ENCODE data around the gene KRT38. TPM values are rescaled to one million over a fixed set of nuclear protein-coding genes. Genes with fewer than 3 reads are reported as not detected.

The KRT38 gene
- total RNA-seq, 1 donor from 2014 or later = not detected

GRCh38 chr17:41468346-41468745, 27.6 kb upstream of the KRT38 start:
- ChIA-PET POLR2A (no interaction called here), CTCF (no interaction called here)
- Mint-ChIP-seq H3K4me3 (no peak overlapping the region), H3K27ac (no peak overlapping the region), H3K9me3 (peaks cover 7% of the 10 kb centered on the region), H3K36me3 (ENCODE audit: low read depth) (no peaks in the 10 kb centered on the region), H3K4me1 (no peaks in the 10 kb centered on the region), H3K27me3 (peaks cover 17% of the 10 kb centered on the region)
- intact Hi-C loops (cut with micrococcal nuclease) = no loop called here
- no peak for DNase-seq
- ATAC-seq (ENCODE audit: low read depth) = no peak
- TF ChIP-seq CTCF (IDR thresholded peaks at IDR 0.05) = no peak

- Mint-ChIP-seq H3K4me3 (no peak overlapping the region), H3K36me3 (ENCODE audit: low read depth) (no peaks in the 10 kb centered on the region), H3K9me3 (peaks cover 7% of the 10 kb centered on the region), H3K27ac (no peak overlapping the region), H3K27me3 (peaks cover 16% of the 10 kb centered on the region), H3K4me1 (no peaks in the 10 kb centered on the region)
- ChIA-PET CTCF (no interaction called here), POLR2A (no interaction called here)
- ATAC-seq (ENCODE audit: low read depth) (no peak), DNase-seq (no peak)
- intact Hi-C loops (cut with micrococcal nuclease) = no loop called here
- TF ChIP-seq CTCF (IDR thresholded peaks at IDR 0.05) = no peak
Measured at GRCh38 chr17:41467561-41467960, 26.8 kb upstream of the KRT38 start.

- no peak within 1 kb of the TSS for H3K4me3 Mint-ChIP-seq
- H3K27ac Mint-ChIP-seq = no peak within 1 kb of the TSS
- ATAC-seq (ENCODE audit: low read depth) (no peak), DNase-seq (no peak)
- peaks cover 16% of the 10 kb centered on the region for H3K27me3 Mint-ChIP-seq
- intact Hi-C loops (cut with micrococcal nuclease) = no loop called here
- H3K36me3 Mint-ChIP-seq (ENCODE audit: low read depth) = no peaks in the 10 kb centered on the region
- TF ChIP-seq CTCF (IDR thresholded peaks at IDR 0.05) = no peak
- peaks cover 7% of the 10 kb centered on the region for H3K9me3 Mint-ChIP-seq
- CTCF ChIA-PET = no interaction called here
- POLR2A ChIA-PET = no interaction called here
- H3K4me1 Mint-ChIP-seq = no peaks in the 10 kb centered on the region
Measured at GRCh38 chr17:41466988-41467387, 26.2 kb upstream of the KRT38 start, which contains the start of gene KRT32. TSS of gene KRT32 (minus strand) at chr17:41467386. CDS start at chr17:41467325, 61 bp downstream.

GRCh38 chr17:41464682-41465081, 23.9 kb upstream of the KRT38 start:
- Mint-ChIP-seq H3K9me3 (peaks cover 7% of the 10 kb centered on the region), H3K36me3 (ENCODE audit: low read depth) (no peaks in the 10 kb centered on the region), H3K27me3 (peaks cover 28% of the 10 kb centered on the region), H3K27ac (no peak overlapping the region), H3K4me3 (no peak overlapping the region), H3K4me1 (no peaks in the 10 kb centered on the region)
- TF ChIP-seq CTCF (IDR thresholded peaks at IDR 0.05) = no peak
- no peak for ATAC-seq (ENCODE audit: low read depth)
- DNase-seq = no peak
- intact Hi-C loops (cut with micrococcal nuclease) = no loop called here
- CTCF ChIA-PET = no interaction called here
- POLR2A ChIA-PET = no interaction called here

- ATAC-seq (ENCODE audit: low read depth) (no peak), DNase-seq (no peak)
- H3K4me3 Mint-ChIP-seq = no peak overlapping the region
- CTCF ChIA-PET = no interaction called here
- H3K36me3 Mint-ChIP-seq (ENCODE audit: low read depth) = no peaks in the 10 kb centered on the region
- no peaks in the 10 kb centered on the region for H3K4me1 Mint-ChIP-seq
- TF ChIP-seq CTCF (IDR thresholded peaks at IDR 0.05) = no peak
- peaks cover 27% of the 10 kb centered on the region for H3K27me3 Mint-ChIP-seq
- peaks cover 7% of the 10 kb centered on the region for H3K9me3 Mint-ChIP-seq
- POLR2A ChIA-PET = no interaction called here
- no peak overlapping the region for H3K27ac Mint-ChIP-seq
- intact Hi-C loops (cut with micrococcal nuclease) = no loop called here
Measured at GRCh38 chr17:41464173-41464572, 23.4 kb upstream of the KRT38 start.
